Suprapubic skin (tissue), 4 donors: ENCODE data around the gene SMPD3. TPM values are rescaled to one million over a fixed set of nuclear protein-coding genes. Genes with fewer than 3 reads are reported as not detected.

Experiments
- DNase-seq, 2 donors: peaks; one replicate each; pipeline ENCODE4 v3.0.0-alpha.2; 2019; ENCODE audit warnings: low spot score in 2 of 2
- H3K27ac ChIP-seq: fragments of 200-600 bp; sonication (generic); one replicate; pipeline ENCODE4 v1.5.1; 2019
- H3K27me3 ChIP-seq: fragments of 200-600 bp; sonication (generic); one replicate; pipeline ENCODE4 v1.5.1; 2019
- H3K36me3 ChIP-seq: fragments of 200-600 bp; sonication (generic); one replicate; pipeline ENCODE4 v1.5.1; 2019
- H3K4me1 ChIP-seq: fragments of 200-600 bp; sonication (generic); one replicate; pipeline ENCODE4 v1.5.1; 2019
- H3K4me3 ChIP-seq: fragments of 200-600 bp; sonication (generic); one replicate; pipeline ENCODE4 v1.5.1; 2019; ENCODE audit warnings: mild to moderate bottlenecking
- H3K9me3 ChIP-seq: fragments of 200-600 bp; sonication (generic); one replicate; pipeline ENCODE4 v1.5.1; 2019
- CTCF ChIP-seq, 2 donors: fragments of 200-600 bp in 1 of 2; fragments of 450-650 bp in 1 of 2; sonication (generic) in 1 of 2; IDR thresholded peaks; one replicate each; pipeline ENCODE4 v1.5.1; 2016 to 2019; ENCODE audit warnings: antibody characterized with exemption in 2 of 2, mild to moderate bottlenecking in 1 of 2, moderate library complexity in 1 of 2
- EP300 ChIP-seq: sonication (generic); formaldehyde crosslinking; IDR thresholded peaks from one replicate; pipeline ENCODE4 v1.6.1; 2017; ENCODE audit warnings: antibody characterized with exemption
- POLR2A ChIP-seq, 2 donors: fragments of 450-650 bp; IDR thresholded peaks; one replicate each; pipeline ENCODE4 v1.6.1; 2017; ENCODE audit warnings: antibody characterized with exemption in 2 of 2, mild to moderate bottlenecking in 2 of 2, moderate library complexity in 2 of 2
- POLR2AphosphoS5 ChIP-seq, 3 donors: sonication (generic); formaldehyde crosslinking; IDR thresholded peaks; one replicate each; pipeline ENCODE4 v1.6.1; 2017; ENCODE audit warnings: antibody characterized with exemption in 3 of 3
- WGBS: methylation state at CpG from one replicate; pipeline ENCODE4 v1.1.5; 2018; 5-methylcytosine and 5-hydroxymethylcytosine counted together
- total RNA-seq, 4 donors: library from RNA; depleted of rRNA; stranded (reverse); fragments of >200 nt; gene quantifications; one replicate each; pipeline ENCODE4 v1.1.0, GENCODE V29; 2016

The SMPD3 gene
- total RNA-seq, 4 donors from 2014 or later = 26.2 to 64.9 (median 39.9) TPM

DNA sequence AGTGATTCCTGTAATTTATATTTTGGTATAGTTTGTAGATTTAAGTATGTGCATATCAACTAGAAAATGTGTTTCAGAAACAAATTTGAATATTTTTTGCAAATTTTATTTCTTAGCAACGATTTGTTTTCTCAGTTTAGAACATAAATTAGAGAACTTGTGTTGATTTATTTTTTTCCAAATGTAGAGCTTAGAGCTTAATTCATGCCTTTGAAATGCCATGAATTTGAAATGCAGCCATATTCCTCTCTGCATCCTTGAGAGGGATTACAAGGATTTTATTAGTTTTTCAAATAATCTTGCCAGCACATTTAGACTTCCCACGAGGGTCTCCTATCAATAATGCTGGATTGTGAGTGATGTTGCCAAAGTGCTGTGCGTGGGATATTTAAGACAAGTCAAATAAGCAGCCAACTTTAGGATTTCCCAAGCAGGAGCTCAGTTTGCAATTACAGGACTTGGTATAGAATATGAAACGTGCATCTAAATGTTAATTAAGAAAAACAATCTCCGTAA is 6.7 kb upstream of the SMPD3 start:
- no peak for TF ChIP-seq EP300
- TF ChIP-seq POLR2A (IDR thresholded peaks at IDR 0.05) = no peak
- no peak for TF ChIP-seq POLR2AphosphoS5 (IDR thresholded peaks at IDR 0.05)
- TF ChIP-seq CTCF (IDR thresholded peaks at IDR 0.05) = no peak
- H3K4me3 ChIP-seq = no peak overlapping the region
- H3K9me3 ChIP-seq = no peaks in the 10 kb centered on the region
- no peaks in the 10 kb centered on the region for H3K36me3 ChIP-seq
- H3K27me3 ChIP-seq = no peaks in the 10 kb centered on the region
- no peaks in the 10 kb centered on the region for H3K4me1 ChIP-seq
- WGBS = 60% methylated on average over 5 of the region's 5 CpGs
- DNase-seq = no peak
- no peak overlapping the region for H3K27ac ChIP-seq

DNA sequence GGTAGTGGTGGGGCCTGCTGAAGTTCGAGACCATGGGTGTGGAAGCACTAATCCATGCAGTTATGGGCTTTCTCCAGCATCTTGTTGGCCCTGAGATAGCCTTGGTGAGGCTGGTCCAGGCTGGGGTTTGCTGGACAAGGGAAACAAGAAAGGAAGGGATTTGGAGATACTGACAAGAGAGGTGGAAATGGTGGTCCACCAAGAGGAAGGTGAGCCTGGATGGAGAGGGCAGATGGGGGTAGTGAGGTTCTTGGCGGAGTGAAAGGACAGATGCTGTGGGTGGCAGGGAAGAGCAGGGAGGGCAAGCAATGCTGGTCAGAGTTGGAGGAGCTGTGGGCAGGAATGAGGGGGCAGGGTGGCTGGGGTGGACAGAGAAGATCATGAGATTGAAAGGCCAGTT is 5.5 kb upstream of the SMPD3 start:
- H3K4me3 ChIP-seq = no peak overlapping the region
- DNase-seq = no peak
- 93% methylated on average over 2 of the region's 2 CpGs for WGBS
- no peak overlapping the region for H3K27ac ChIP-seq
- no peaks in the 10 kb centered on the region for H3K27me3 ChIP-seq
- H3K4me1 ChIP-seq = no peaks in the 10 kb centered on the region
- H3K36me3 ChIP-seq = no peaks in the 10 kb centered on the region
- TF ChIP-seq POLR2A (IDR thresholded peaks at IDR 0.05) (no peak), EP300 (no peak), POLR2AphosphoS5 (IDR thresholded peaks at IDR 0.05) (no peak), CTCF (IDR thresholded peaks at IDR 0.05) (no peak)
- no peaks in the 10 kb centered on the region for H3K9me3 ChIP-seq

DNA sequence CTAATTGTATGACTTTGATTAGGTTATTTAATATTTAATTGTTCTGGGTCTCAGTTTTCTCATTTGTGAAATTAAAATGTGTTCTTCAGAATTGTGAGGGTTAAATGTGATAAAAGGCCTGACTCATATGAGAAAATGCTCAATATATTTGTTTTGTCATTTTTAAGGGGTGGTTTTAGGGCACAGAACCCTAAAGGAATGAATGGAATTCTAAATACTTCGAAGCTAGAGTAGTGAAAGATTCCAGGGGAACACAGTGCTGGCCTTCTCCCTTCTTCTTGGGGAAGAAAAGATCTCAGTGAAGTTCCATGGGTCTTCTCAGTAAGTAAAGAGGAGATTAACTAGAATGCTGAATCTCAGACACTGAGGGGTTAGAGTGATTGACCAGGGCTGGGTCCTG is 3.9 kb upstream of the SMPD3 start:
- Histone ChIP-seq H3K27me3 (peaks cover 7% of the 10 kb centered on the region), H3K27ac (no peak overlapping the region), H3K9me3 (no peaks in the 10 kb centered on the region), H3K36me3 (no peaks in the 10 kb centered on the region), H3K4me1 (peaks cover 16% of the 10 kb centered on the region), H3K4me3 (no peak overlapping the region)
- DNase-seq = no peak
- TF ChIP-seq POLR2AphosphoS5 (IDR thresholded peaks at IDR 0.05) (no peak), POLR2A (IDR thresholded peaks at IDR 0.05) (no peak), CTCF (IDR thresholded peaks at IDR 0.05) (no peak), EP300 (no peak)
- 28% methylated on average over 1 of the region's 1 CpG for WGBS

DNA sequence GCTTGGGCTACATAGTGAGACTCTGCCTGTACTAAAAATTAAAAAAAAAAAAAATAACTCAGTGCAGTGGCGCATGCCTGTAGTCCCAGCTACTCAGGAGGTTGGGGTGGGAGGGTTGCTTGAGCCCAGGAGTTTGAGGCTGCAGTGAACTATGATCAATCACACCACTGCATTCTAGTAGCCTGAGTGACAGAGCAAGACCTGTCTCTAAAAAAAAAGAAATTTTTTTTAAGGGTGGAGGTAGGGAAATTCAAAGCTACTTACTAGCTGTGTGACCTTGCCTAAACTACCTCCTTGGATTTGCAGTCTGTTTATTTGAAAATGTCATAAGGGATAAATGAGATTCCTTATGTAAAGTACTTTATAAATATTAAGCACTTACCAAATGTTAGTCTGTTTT is 3.4 kb upstream of the SMPD3 start:
- Histone ChIP-seq H3K4me1 (peaks cover 21% of the 10 kb centered on the region), H3K36me3 (no peaks in the 10 kb centered on the region), H3K27ac (no peak overlapping the region), H3K9me3 (no peaks in the 10 kb centered on the region), H3K4me3 (no peak overlapping the region), H3K27me3 (peaks cover 12% of the 10 kb centered on the region)
- DNase-seq = no peak
- WGBS = 59% methylated on average over 1 of the region's 1 CpG
- TF ChIP-seq CTCF (IDR thresholded peaks at IDR 0.05) (no peak), EP300 (no peak), POLR2A (IDR thresholded peaks at IDR 0.05) (no peak), POLR2AphosphoS5 (IDR thresholded peaks at IDR 0.05) (no peak)

DNA sequence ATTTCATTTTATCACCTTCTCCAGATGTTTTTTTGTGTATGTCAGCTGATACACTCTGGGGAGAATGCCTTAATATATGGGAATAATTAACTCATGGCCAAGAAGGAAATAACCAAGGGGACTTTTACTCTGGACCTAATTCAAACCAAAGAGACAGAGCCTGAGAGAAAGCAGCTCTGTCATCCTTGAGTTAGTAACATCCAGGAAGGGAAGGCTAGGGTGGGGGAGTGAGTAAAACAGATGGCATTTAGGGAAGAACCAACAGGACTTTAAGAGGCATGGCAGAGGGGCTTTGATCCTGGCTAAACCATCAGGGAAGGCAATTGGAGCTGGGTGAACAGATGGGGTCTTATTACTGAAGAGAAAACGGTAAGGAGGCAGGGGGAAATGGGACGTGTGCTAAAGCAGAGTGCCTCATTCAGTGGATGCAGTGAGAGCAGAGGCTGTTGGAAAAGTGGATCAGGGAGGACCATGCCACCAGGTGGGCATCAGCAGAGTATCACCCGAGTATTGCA is 2.5 kb upstream of the SMPD3 start:
- no peaks in the 10 kb centered on the region for H3K36me3 ChIP-seq
- no peak overlapping the region for H3K27ac ChIP-seq
- H3K27me3 ChIP-seq = peaks cover 21% of the 10 kb centered on the region
- no peak for DNase-seq
- peaks cover 22% of the 10 kb centered on the region for H3K4me1 ChIP-seq
- 42% methylated on average over 3 of the region's 3 CpGs for WGBS
- H3K9me3 ChIP-seq = no peaks in the 10 kb centered on the region
- TF ChIP-seq POLR2AphosphoS5 (IDR thresholded peaks at IDR 0.05) = no peak
- no peak for TF ChIP-seq CTCF (IDR thresholded peaks at IDR 0.05)
- TF ChIP-seq EP300 = no peak
- TF ChIP-seq POLR2A (IDR thresholded peaks at IDR 0.05) = no peak
- no peak overlapping the region for H3K4me3 ChIP-seq
